ENCODE data around the gene ICAM1.

DNA sequence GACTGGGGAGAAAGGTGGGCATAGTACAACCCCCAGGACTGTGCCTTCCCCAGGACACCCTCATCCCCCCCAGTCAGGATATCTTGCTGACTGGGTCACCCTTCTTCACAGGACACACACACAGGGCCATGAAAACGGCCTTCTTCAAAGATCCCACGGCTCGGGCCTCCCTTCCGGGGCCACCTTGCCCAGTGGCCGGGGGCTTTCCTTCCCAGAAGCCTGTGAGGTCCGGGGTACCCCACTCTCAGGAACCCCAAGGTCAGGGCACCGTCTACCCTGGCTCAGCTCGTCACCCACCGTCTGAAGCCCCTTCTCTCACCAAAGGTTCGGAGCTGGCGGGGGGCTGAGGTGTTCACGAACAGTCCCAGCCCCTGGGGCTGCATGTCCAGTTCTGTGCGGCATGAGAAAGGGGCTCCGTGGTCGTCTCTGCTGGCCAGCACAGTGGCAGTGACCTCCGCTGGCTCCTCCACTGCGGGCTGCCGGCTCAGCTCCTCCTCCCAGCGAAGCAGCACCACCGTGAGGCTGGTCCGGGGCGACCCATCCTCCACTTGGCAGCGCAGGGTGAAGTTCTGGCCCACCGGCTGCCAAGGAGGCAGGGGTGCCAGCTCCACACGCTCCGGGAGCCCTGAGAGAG is 64.5 kb downstream of the ICAM1 start:
- TF ChIP-seq, protein P1, sequence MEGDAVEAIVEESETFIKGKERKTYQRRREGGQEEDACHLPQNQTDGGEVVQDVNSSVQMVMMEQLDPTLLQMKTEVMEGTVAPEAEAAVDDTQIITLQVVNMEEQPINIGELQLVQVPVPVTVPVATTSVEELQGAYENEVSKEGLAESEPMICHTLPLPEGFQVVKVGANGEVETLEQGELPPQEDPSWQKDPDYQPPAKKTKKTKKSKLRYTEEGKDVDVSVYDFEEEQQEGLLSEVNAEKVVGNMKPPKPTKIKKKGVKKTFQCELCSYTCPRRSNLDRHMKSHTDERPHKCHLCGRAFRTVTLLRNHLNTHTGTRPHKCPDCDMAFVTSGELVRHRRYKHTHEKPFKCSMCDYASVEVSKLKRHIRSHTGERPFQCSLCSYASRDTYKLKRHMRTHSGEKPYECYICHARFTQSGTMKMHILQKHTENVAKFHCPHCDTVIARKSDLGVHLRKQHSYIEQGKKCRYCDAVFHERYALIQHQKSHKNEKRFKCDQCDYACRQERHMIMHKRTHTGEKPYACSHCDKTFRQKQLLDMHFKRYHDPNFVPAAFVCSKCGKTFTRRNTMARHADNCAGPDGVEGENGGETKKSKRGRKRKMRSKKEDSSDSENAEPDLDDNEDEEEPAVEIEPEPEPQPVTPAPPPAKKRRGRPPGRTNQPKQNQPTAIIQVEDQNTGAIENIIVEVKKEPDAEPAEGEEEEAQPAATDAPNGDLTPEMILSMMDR (IDR thresholded peaks at IDR 0.05) = no peak
- no peak for TF ChIP-seq POLR2A (IDR thresholded peaks at IDR 0.05)

Measured in body of pancreas (tissue), 4 donors.